GM21737 (cell line): ENCODE data around the gene USP4.

Experiments
- ATAC-seq: cut with Tn5 transposase; IDR thresholded peaks from one replicate; pipeline ENCODE4 v1.9.1; 2021; ENCODE audit warnings: mild to moderate bottlenecking, moderate library complexity; ENCODE audit not compliant: unreplicated experiment

USP4 gene

DNA sequence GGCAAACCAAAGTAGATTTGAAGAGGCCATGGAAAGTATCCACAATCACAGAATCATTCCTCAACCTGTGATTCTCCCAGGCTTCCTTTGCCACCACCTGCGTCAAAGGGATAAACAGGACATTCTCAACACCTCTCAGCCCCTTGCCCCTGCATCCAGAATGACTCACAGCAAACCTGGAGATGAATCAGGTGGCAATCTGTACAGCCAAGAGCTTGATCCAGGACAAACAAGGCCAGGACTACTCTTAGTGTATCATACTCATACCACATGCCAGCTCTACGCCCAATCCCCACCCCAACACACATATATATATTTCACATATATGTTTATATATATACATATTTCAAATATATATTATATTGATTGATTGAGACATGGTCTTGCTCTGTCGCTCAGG, 39.3 kb downstream of the USP4 start:
- ATAC-seq = no peak

DNA sequence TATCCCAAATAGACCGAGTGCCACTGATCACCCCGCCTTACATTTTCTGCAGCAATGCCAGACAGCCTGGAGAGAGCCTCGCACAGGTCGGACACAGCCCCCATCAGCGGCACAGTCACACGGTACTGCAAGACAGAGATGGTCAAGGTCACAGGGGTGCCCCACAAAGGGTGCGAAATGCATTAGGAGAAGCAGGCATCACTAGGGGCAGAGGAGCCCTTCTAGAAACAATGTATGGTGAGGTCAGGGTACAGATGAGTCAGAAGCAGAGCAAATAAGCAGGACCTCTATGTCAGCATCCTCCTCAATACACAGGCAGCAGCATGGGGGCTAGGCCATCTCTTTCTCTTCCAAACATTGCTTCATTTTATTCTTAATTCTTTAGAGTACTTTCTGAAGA, 41.3 kb downstream of the USP4 start:
- no peak for ATAC-seq

DNA sequence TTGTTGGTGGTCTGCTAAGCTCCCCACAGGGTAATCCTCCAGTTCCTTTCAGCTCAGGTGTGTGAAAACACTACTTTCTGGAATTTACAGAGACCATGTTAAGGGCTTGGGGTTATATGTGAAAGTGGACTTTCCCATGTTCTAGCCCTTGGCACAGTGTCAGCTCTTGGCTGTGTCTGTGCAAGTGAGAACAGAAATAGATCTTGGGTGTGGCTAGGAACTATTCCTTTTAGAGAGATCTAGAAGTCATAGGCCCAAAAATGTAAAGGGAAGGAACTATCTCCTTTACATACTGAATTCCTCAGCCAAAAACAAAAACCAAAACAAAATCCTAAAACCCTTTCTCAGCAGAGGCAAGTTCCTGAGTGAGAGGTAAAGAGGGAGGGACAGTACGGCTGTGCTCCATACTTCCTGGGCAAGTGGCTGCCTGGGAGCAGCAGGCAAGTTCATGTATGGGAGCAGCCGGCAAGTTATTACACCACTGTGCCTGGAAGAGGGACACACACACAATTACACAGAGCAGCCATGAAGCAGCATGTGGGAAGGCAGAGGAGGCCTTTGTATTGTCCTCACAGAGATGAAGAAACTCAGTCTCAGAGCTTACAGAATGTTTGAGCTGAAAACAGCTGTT, 43.0 kb downstream of the USP4 start:
- no peak for ATAC-seq

DNA sequence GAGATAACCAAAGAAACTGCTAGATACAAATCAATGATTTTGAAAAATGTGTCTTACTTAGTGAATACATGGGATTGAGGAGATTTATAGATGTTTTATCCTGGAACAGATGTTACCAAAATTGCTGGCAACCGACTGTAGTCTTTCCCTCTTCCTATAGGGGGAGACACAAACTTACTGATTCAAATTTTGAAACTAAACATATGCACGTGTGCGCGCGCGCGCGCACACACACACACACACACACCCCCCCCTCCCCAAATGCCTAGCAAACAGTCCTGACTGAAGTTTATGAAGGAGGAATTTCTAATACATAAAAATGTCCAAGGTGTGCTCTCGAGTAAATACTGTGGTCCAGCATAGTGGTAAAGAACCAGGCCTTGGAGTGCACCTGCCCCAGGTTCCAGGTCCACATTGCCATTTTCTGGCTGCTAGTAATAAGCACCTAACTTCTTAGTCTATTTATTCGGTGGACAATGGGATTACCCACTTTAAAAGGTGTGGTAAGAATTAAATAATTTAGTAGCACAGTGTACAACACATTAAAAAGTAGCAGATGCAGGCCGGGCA, 44.3 kb downstream of the USP4 start:
- ATAC-seq = no peak

- no peak for ATAC-seq
These were observed 45.5 kb downstream of the USP4 start for GRCh38 chr3:49294343-49294742.

DNA sequence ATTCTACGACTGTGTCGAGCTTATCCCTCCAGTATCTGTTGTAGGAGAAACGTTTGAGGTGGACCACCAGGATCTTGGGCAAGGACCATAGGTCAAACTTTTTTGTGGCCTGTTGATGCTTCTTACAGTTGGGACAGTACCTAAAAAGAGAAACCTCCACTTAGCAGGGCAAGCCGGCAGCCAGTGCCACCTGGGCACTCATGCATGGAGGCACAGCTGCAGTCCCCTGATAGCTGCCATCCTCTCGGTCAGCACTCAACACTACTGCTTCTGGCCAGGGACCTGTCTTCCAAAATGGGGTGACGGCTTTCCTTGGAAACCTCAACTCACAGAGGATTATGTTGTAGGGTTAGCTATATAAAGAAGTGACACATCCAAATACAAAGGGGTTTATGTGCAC, 55.9 kb downstream of the USP4 start:
- no peak for ATAC-seq

DNA sequence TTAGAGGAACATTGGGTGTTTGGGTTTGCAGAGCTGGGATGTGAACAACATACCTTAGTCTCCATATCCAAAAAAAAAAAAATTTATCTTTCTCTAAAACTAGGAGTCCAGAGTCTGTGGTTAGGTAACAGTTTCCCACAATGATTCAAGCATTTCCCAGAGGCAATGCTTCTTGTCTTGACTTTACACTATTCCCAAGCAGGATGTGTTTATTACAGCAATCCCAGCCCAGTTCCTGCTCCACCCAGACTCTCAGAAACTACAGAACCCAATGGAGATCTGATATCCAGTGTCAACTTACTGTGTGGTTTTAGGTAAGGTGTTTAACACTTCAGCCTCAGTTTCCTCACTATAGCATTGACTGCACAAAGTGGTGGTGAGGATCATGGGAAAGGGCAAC, 60.5 kb downstream of the USP4 start:
- no peak for ATAC-seq

- no peak for ATAC-seq
These were observed 61.3 kb downstream of the USP4 start for GRCh38 chr3:49278548-49278947.

DNA sequence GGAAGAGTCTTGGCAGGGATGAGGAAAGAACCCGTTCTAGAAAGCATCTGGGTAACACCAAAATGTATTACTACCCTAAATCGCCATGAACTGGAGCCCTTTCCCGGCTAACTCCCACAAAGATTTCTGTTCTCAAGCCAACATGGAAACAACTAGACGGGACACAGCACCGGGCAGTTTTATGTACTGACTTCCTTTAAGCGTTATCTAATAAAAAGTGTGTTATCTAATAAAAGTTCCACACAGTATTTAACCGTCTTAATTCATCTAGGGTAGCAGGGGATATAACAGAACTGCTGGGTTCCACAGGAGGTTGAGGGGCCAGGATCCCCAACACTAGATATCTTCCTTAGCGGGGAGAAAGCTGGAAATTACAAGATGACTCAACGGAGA, 62.5 kb downstream of the USP4 start:
- ATAC-seq = no peak

DNA sequence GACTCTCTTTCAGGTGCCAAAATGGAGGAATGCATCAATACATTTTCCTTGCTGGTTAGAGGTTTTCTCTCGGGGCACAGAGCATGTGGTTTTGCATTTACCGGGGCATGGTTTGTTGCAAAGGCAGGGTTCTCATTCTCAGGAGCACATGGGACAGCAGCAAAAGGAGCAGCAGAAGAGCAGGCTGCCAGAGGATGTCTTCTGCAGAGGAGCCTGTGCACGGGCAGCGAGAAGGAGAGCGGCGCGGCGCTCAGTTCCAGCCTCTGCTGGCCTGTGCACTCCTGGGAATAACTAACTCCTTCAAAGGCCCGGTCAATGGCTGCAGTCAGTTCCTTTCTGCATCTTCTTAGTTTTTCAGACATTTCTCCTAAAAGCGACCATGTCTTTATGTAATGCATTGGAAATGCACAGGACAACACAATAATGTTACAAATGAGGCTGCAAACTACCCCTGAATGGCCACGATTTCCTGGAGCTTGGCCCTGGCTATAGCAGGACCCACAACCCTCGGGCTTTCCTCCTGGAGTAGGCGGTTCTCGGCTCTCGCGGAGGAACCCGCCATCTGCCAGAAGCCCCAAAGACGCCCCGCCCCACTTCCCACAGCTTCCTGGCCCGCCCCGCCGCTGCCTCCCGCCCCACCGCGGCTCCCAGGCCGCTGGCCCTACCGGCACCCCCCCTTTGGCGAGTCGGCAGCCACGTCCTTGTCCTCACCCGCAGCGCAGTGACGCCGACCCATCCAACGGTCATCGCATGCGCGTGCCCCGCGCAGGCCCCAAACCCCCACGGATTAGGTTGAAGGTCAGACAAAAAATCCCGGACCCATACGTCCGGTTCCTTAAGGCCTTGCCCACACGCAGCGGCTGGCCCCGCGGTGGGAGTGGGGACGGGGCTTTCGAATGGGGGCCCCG, 63.1 kb downstream of the USP4 start, which contains the start of gene C3orf62:
Gene C3orf62, minus strand, starts transcription at position 758 of the 908 bp plus-strand sequence. Its CDS starts 360 bp downstream, at position 398.
- no peak for ATAC-seq

- no peak for ATAC-seq
These were observed 65.9 kb downstream of the USP4 start for GRCh38 chr3:49273825-49274532.

DNA sequence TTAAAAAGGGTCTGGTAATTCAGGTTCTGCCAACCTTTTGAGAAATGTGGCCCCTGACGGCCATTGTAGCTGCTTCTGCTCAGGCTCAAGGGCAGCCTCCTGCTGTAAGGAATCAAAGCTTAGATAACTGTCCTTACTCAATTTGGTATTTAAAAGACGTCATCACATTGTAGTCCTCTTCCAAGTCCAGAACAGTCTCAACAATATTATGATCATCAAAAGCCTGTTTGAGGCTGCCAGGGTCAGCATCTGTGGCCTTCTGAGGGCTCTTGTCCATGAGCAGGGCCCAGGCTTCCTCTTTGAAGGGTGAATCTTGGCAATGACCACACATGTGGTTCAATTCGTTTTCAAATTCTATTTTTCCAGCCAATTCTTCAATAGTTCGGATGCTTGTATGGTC, 68.8 kb downstream of the USP4 start:
- no peak for ATAC-seq

GRCh38 chr3:49270156-49270500, 69.7 kb downstream of the USP4 start:
- no peak for ATAC-seq

GRCh38 chr3:49269443-49270155, 70.3 kb downstream of the USP4 start:
- no peak for ATAC-seq

DNA sequence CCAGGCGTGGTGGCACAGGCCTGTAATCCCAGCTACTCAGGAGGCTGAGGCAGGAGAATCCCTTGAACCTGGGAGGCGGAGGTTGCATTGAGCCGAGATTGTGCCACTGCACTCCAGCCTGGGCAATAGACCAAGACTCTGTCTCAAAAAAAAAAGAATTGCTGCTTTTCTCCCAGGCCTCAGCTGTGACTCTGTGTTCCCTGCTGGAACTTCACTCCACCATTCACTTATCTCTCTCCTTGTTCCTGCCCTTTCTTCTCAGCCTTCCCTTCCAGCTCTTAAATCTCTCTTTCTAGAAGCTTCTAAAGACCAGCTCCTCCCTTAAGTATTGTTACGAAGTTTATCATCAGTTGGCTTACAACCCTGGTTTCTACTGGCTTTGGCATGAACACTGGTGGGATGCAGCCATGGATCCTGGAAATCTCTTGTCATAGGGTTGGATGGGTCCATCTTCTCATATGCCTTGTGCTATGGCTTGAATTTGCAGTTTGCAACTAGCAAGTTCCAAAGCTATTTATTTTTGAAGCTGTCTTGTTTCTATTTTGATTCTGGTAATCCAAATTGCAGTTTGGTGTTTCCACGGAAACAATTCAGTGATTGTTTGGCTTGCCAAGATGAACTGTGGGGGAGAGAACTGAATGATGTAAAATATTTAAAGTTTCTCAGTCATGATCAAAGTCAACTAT, 73.3 kb downstream of the USP4 start:
- ATAC-seq = no peak

DNA sequence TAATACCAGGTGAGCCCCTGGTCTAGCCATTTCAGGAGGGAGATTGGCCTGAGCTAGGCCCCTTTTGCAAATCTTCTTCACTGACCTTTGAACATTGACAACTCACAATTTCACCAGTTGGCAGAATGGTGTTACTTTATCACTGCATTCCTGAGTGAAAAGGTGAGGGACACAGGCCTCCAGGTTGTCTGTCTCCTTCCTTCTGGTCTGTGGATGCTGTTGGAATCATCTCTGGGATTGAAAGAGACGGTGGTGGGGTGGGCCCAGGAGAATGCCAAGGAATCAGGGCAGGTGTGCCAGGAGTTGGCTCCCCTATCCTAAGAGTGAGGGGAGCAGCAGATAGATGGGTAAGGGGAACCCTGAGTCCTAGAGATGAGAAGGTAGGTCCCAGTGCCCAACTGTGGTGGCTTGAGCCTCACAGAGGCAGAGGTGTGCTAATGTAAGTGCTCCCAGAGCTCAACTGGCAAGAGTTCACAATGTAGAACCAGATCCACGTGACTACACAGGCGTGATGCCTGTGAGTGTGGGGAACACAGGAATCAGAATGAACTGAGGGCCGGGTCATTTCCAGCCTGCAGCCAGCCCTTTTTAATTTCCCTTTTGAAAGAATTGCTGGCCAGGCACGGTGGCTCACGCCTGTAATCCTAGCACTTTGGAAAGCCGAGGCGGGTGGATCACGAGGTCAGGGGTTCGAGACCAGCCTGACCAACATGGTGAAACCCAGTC, 74.0 kb downstream of the USP4 start:
- ATAC-seq = no peak

DNA sequence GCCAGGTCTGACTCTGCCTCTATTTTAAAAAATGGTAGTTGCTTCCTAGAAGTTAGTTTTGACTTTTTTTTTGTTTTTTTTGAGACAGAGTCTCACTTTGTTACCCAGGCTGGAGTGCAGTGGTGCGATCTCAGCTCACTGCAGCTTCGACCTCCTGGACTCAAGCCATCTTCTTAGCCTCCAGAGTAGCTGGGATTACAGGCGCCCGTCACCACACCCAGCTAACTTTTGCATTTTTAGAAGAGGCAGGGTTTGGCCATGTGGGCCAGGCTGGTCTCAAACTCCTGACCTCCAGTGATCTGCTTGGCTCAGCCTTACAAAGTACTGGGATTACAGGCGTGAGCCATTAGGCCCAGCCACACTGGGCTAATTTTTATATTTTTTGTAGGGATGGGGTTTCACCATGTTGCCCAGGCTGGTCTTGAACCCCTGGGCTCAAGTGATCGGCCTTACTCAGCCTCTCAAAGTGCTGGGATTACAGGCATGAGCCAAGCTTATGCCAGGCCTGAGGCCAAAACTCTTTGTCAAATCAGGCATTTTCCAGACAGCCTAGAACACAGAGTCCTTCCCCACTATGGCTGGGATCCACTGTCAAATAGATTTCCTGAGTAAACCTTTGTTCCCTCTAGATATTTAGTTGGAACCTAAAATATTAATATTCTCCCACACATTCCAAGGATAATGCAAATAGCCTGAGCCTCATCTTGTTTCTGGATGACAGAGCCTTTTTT, 76.5 kb downstream of the USP4 start:
- ATAC-seq = no peak

DNA sequence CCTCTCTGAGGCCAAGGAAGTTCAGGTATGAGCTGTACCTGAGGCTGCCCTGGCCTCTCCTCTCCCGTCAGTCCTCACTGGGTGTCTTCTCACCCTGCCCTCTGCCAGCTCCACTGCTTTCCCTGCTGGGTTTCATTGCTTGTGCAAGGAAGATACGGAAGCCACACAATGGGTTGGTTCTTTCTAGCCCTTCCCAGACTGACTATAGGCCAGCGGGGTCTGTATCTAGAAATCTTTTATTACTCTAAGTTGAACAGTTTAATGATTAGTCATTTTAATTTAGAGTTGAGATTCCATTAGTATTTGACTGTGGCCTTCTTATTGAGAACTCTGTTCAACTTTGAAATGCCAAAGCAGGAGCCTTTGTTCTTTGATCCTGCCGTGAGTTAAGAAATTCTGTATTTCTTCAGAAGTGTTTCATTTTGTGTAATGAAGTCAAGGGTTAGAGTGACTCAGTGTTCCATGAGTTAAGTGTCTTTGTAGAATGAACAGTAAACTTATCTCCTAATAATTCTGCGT, 79.0 kb downstream of the USP4 start:
- ATAC-seq = no peak

- no peak for ATAC-seq
These were observed 82.7 kb downstream of the USP4 start for GRCh38 chr3:49257187-49257586.
